NOMO-1 treated with DMSO at 0.1 percent for 48 hours (cell line): Measurements from ENCODE around the gene RIOX2.

Experiments used
- DNase-seq: peaks from one replicate; lab custom pipeline; 2025; ENCODE audit not compliant: unreplicated experiment; lab: John Stamatoyannopoulos, UW

RIOX2 gene

GRCh38 chr3:97954228-97954827, 17.9 kb downstream of the RIOX2 start:
- peak; percentile 41 for DNase-seq

DNA sequence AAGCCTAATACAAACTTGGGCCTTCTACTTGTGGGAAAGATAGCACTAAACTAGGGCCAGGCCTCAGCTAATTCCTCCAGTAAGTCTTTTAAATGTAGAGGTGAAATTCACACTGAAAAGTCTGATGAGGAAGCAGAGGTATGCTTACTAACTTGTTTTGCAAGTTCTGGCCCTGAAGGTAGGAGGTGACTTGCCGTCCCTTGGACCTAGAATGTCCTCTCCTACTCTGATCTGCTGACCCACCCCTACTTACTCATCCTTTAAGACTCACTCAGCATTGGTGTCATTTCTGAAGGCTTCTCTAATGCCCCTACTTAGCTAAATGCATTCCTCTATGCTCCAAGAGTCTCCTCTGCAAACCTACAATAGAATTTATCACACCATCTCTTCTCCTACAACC, 19.4 kb downstream of the RIOX2 start:
- no peak for DNase-seq

DNA sequence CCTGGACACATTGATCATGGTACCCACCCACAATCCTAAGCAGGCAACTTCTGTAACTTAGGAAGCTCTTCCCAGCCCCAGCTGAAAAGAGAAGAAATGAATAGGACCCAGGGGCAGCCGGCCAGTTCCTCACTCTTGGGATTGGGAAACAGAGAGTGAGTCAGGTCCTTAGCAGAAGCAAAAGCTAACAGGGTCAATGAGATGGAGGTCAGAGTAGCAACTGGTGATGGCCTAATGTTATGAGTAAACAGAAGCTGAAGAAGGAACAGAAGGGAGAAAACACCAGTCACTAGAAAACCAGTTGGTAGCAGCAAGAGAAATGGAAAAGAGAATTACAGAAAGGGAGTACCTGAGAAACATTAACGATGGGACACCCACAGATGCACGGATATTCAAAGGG, 20.0 kb downstream of the RIOX2 start:
- no peak for DNase-seq

- DNase-seq: no peak
Measured at GRCh38 chr3:97950360-97950759, 21.9 kb downstream of the RIOX2 start.

GRCh38 chr3:97949743-97950142, 22.5 kb downstream of the RIOX2 start:
- DNase-seq: no peak

DNA sequence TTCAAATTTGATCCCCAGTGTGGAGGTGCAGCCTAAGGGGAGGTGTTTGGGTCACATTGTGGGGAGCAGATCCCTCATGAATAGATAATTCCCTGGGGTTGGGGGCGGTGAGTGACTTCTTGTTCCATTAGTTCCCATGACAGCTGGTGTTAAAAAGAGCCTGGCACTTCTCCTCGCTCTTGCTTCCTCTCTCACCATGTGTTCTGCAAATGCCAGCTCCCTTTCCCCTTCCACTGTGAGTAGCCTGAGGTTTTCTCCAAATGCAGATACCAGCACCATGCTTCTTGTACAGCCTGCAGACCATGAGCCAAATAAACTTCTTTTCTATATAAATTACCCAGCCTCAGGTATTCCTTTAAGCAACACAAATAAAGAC, 23.1 kb downstream of the RIOX2 start:
- no peak for DNase-seq

DNA sequence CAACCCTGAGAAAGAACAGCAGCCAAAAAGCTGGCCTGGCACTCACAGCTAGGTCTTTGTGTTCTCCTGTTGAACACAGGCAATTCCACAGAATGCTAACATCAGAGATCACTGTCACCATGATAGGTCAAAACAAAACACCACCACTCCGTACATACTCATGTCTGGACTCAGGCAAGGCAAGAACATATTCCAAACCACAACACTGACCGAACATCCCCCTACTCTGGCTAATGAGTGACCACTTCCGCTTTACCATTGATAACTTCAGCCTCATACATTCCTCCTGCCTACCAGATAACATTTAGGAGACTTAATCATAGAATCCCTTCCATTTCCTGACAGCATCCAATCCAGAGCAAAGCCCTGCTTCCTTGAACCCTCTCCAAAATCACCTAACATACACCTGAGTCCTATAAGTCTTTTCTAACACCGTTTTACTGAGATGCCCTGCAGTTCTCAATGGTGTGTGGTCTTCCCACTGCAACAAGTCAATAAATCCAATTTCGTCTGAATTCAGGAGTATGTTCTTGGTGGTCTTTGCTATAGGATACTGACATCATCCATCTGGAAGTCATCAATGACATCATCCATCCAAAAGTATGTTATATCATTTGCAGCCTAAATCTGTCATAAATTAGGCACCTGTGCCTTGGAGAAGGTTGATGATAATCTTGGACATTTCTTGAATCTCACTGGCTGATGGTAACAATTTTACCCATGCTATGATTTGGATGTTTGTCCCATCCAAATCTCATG, 23.7 kb downstream of the RIOX2 start:
- no peak for DNase-seq

GRCh38 chr3:97942801-97943546, 29.3 kb downstream of the RIOX2 start:
- DNase-seq: no peak

DNA sequence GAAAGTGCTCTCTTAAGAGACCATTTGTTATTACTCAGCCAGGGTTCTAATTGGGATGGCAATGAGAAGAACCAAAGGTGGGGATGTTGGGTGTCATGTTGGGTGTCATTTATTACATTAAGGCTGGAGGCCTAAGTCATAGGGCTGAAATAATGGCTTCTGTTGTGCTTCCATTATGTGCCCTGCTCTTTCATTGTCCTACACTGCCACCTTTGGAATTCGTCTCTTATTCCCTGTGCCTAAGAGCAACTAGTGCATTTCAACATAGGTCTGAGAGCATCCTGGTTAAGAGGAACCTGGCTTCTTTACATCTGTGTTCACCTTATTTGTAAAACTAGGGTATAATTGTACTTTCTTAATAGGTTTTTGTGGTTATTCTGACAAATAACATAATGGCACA, 32.2 kb downstream of the RIOX2 start:
- DNase-seq: peak; percentile 27

DNA sequence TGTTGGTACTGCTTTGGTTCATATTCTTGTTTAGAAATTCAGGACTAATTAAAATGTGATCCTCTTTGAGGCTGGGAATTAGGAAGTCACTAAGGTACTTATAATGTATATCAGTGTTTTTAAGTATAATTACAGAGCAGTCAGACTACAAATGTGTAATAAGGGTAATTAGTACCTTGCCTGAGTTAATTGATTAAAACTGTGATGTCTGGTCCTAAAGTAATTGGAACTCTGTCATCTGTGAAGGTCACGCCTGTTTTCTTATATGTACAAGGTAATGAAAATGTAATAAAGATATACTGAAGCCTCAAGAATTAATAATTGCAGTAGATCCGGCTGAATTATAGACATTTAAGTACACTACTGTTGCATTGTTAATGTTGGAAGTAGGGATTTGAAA, 32.8 kb downstream of the RIOX2 start:
- no peak for DNase-seq

- no peak for DNase-seq
Measured at GRCh38 chr3:97938444-97938843, 33.8 kb downstream of the RIOX2 start.

GRCh38 chr3:97937205-97937604, 35.0 kb downstream of the RIOX2 start:
- DNase-seq: no peak

DNA sequence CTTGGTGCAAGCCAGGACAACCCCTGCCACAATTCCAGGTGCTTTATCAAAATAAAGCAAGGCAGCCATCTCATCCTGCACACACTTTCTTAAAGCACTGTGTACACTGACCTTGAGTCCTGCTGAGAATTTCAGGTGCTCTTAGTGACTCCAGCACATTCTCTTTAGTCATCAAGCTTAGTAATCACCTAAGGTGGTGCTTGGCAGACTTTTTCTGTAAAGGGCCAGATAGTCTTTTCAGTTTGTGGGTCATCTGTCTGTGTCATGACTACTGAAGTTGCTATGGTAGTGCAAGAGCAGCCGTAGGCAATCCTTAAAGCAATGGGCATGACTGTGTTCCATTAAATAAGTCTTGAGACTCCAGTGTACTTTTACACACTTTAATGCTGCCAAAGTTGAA, 36.4 kb downstream of the RIOX2 start:
- DNase-seq: no peak

GRCh38 chr3:97934980-97935695, 37.1 kb downstream of the RIOX2 start:
- no peak for DNase-seq

DNA sequence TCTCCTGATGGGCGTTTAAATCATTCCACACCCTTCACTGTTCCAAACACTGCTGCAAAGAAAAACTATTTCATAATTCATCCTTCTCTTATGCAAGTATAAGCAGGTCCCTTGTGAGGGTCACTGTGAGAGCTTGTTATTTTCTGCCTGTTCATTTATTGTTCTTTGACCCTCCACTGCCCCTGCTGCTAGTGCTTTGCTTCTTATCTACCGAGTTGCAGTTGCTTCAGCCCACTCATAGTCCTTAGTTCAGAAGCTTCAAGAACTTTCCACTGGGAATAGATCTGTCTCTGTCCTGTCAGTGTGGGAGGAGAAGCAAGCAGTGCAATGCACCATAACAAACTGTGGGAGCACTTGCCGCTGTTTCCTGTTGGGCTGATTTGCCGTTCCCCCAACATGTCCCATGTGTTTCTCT, 39.8 kb downstream of the RIOX2 start:
- DNase-seq: no peak

- DNase-seq: no peak
Measured at GRCh38 chr3:97931218-97931617, 41.0 kb downstream of the RIOX2 start.

GRCh38 chr3:97930018-97930417, 42.2 kb downstream of the RIOX2 start:
- no peak for DNase-seq

DNA sequence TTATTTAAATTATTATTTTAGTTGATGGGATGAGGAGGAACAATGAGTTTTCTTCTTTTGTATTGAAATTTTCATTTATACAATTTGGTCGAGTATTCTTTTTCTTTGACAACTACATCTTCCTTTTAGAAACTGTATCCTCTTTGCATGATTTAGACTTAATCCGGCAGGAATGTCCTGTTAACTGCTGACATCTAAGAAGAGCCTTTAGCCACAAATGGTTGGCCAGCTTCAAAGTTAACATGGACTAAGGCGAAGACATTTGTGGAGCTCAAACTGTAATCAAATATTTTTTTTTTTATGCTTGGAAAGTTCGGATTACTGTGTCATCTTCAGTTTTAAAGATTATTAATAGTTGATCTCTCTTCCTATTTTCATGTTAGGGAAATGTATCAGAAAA, 43.2 kb downstream of the RIOX2 start:
- DNase-seq: no peak

GRCh38 chr3:97927704-97928103, 44.5 kb downstream of the RIOX2 start:
- no peak for DNase-seq

- no peak for DNase-seq
Measured at GRCh38 chr3:97917813-97918536, 54.3 kb downstream of the RIOX2 start.

DNA sequence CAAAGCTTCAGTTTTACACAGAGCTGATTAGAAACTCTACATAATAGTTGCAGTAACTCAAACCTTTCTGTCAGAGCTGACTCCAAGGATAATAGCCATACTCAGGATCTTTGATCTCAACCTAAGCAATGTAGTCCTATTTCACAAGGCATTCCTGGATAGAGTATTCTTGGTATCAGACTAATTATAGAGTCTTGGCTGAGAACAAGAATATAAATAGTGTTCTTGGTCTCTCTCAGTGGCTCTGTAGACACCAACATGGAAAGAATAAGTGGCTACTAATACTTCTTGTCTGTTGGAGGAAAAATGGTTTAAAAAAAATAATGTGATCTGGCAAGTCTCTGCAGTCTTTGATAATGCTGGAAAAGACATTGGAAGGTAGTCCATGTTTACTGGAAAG, 55.7 kb downstream of the RIOX2 start:
- DNase-seq: no peak
